ENCODE data around the gene ABTB2. TPM values are rescaled to one million over a fixed set of nuclear protein-coding genes. Genes with fewer than 3 reads are reported as not detected.
"Not testable (repeated sequence)": the region's sequence is repeated elsewhere in the genome, so short reads cannot be mapped to it uniquely, and the experiment has no call there.

ABTB2 gene
- total and polyA plus RNA-seq, 2 experiments from 2014 or later = 8.7 to 9.9 TPM

DNA sequence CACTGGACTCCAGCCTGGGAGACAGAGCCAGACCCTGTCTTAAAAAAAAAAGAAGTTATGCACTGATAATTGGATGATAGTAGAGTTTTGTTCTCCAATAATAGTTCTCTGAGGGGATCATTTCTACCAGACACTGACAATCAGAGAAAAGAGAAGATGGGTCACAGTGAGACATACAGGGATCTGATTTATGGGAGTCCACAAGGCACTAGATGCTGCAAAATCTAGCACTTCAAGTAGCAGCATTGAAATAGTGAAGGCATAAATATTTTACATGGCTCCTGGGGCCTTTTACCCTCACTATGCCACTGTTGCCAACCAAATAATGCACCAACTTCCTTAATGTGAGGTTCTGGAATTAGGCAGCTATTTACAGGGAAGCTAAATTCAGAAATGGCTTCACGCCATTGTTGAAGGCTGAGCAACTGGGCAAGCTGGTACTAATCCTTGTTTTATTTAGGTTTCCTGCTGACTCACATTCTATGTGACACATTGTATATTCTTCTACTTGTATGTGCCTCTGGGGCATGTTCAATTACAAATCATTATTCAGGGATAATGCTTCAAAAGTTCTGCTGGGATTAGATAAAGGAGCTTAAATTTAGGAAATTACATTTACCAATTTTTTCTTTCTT lies 38.2 kb upstream of the ABTB2 start:
- H2AFZ ChIP-seq = no peak overlapping the region
- H3K36me3 ChIP-seq (ENCODE audit: low read depth) = no peaks in the 10 kb centered on the region
- no peaks in the 10 kb centered on the region for H3K79me2 ChIP-seq (ENCODE audit: insufficient read depth)
- H4K20me1 ChIP-seq (ENCODE audit: insufficient read depth) = no peaks in the 10 kb centered on the region
- peaks cover 10% of the 10 kb centered on the region for H3K4me1 ChIP-seq (ENCODE audit: insufficient read depth)
- peak overlapping the region; percentile 25 for H3K4me2 ChIP-seq (ENCODE audit: unreplicated experiment)
- H3K27ac ChIP-seq = no peak overlapping the region
- peak; percentile 85 for DNase-seq
- H3K9ac ChIP-seq = no peak overlapping the region
- in situ Hi-C loops (cut with MboI) = loop anchor here (10.0 kb wide), 1 partner anchor 59 kb away; no protein-coding TSS in a partner anchor
- no peak overlapping the region for H3K4me3 ChIP-seq
- TF ChIP-seq EZH2phosphoT487 (IDR thresholded peaks at IDR 0.05; ENCODE audit: insufficient read depth, low read depth) = no peak
- TF ChIP-seq EZH2 (IDR thresholded peaks at IDR 0.05; ENCODE audit: insufficient read depth, poor library complexity, severe bottlenecking) = no peak
- no peaks in the 10 kb centered on the region for H3K9me3 ChIP-seq (ENCODE audit: low read depth)
- no peaks in the 10 kb centered on the region for H3K9me2 ChIP-seq (ENCODE audit: insufficient read depth)
- WGBS, 2 experiments (ENCODE audit: low coverage in 1 of 2, low lambda C conversion rate in 2 of 2, missing lambda C conversion rate in 2 of 2) = 8 to 13% methylated on average over 1 of the region's 1 CpG
- peaks cover 26% of the 10 kb centered on the region for H3K27me3 ChIP-seq (replicated peaks; ENCODE audit: insufficient read depth)
- peaks cover 15% of the 10 kb centered on the region; the same call in 1 of the 2 replicates for H3F3A ChIP-seq (ENCODE audit: insufficient read depth)

DNA sequence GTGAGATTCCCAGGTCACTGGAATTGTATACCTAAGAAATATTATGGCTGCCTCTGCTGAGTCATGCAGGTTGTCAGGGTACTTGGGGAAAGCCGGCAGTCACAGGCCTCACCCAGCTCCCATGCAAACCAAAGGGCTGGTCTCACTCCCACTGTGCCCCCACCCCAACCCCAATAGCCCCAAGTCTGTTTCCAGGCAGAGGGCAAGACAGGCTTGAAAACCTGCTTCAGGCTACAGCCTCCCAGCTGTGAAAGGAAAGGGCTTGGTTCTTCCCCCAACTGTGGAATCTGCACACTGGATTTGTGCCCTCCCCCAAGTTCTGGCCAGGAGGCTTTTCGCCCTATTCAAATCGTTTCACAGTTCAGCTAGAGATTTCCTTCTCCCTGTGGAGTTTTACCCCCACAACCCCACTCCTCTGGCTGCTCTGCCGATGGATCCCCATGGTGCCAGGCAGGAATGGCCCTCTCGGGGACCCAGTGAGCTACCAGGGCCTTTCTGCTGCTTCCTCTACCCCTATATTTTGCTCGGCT lies 37.0 kb upstream of the ABTB2 start:
- Histone ChIP-seq H3K4me1 (ENCODE audit: insufficient read depth) (peaks cover 10% of the 10 kb centered on the region), H4K20me1 (ENCODE audit: insufficient read depth) (no peaks in the 10 kb centered on the region), H3K4me2 (ENCODE audit: unreplicated experiment) (no peak overlapping the region), H3K4me3 (no peak overlapping the region), H3K9ac (no peak overlapping the region), H3K27me3 (replicated peaks; ENCODE audit: insufficient read depth) (peaks cover 36% of the 10 kb centered on the region), H3F3A (ENCODE audit: insufficient read depth) (peaks cover 15% of the 10 kb centered on the region; the same call in 1 of the 2 replicates), H3K27ac (no peak overlapping the region), H3K36me3 (ENCODE audit: low read depth) (no peaks in the 10 kb centered on the region), H2AFZ (no peak overlapping the region), H3K9me3 (ENCODE audit: low read depth) (no peaks in the 10 kb centered on the region), H3K79me2 (ENCODE audit: insufficient read depth) (no peaks in the 10 kb centered on the region), H3K9me2 (ENCODE audit: insufficient read depth) (no peaks in the 10 kb centered on the region)
- DNase-seq = no peak
- no peak for TF ChIP-seq EZH2phosphoT487 (IDR thresholded peaks at IDR 0.05; ENCODE audit: insufficient read depth, low read depth)
- WGBS, 2 experiments (ENCODE audit: low coverage in 1 of 2, low lambda C conversion rate in 2 of 2, missing lambda C conversion rate in 2 of 2) = 78 to 86% methylated on average over 6 of the region's 6 CpGs
- in situ Hi-C loops (cut with MboI) = loop anchor here (10.0 kb wide), 1 partner anchor 60 kb away; no protein-coding TSS in a partner anchor

- H3F3A ChIP-seq (ENCODE audit: insufficient read depth) = no peaks in the 10 kb centered on the region
- no peak overlapping the region for H3K4me3 ChIP-seq
- no peaks in the 10 kb centered on the region for H3K9me2 ChIP-seq (ENCODE audit: insufficient read depth)
- no peaks in the 10 kb centered on the region for H3K4me1 ChIP-seq (ENCODE audit: insufficient read depth)
- no peak overlapping the region for H3K4me2 ChIP-seq (ENCODE audit: unreplicated experiment)
- H3K9ac ChIP-seq = no peak overlapping the region
- H3K27ac ChIP-seq = no peak overlapping the region
- in situ Hi-C loops (cut with MboI) = no loop called here
- no peak overlapping the region for H2AFZ ChIP-seq
- 100% methylated on average over 1 of the region's 1 CpG for WGBS, 2 experiments (ENCODE audit: low coverage in 1 of 2, low lambda C conversion rate in 2 of 2, missing lambda C conversion rate in 2 of 2)
- peaks cover 56% of the 10 kb centered on the region for H3K27me3 ChIP-seq (replicated peaks; ENCODE audit: insufficient read depth)
- TF ChIP-seq EZH2phosphoT487 (IDR thresholded peaks at IDR 0.05; ENCODE audit: insufficient read depth, low read depth) (no peak), EZH2 (IDR thresholded peaks at IDR 0.05; ENCODE audit: insufficient read depth, poor library complexity, severe bottlenecking) (no peak)
- no peaks in the 10 kb centered on the region for H3K79me2 ChIP-seq (ENCODE audit: insufficient read depth)
- no peak for DNase-seq
- H3K9me3 ChIP-seq (ENCODE audit: low read depth) = no peaks in the 10 kb centered on the region
- no peaks in the 10 kb centered on the region for H4K20me1 ChIP-seq (ENCODE audit: insufficient read depth)
- no peaks in the 10 kb centered on the region for H3K36me3 ChIP-seq (ENCODE audit: low read depth)
Measured at GRCh38 chr11:34387653-34388052, 29.8 kb upstream of the ABTB2 start.

DNA sequence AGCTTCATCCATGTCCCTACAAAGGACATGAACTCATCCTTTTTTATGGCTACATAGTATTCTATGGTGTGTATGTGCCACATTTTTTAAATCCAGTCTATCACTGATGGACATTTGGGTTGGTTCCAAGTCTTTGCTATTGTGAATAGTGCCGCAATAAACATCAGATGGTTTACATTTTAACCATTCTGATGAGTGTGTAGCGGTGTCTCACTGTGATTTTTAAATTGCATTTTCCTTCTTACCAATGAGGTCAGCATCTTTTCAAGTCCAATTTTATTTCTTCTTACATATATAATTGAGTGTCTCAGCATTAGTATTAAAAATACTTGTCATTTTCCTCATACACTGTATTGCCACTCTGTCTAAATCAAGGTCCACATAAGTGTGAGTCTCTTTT lies 28.5 kb upstream of the ABTB2 start:
- H3K4me2 ChIP-seq (ENCODE audit: unreplicated experiment); H3K4me1 ChIP-seq (ENCODE audit: insufficient read depth); in situ Hi-C loops (cut with MboI); H3K79me2 ChIP-seq (ENCODE audit: insufficient read depth); H2AFZ ChIP-seq; H3K9me2 ChIP-seq (ENCODE audit: insufficient read depth); H3K36me3 ChIP-seq (ENCODE audit: low read depth); H3K9ac ChIP-seq; H3K9me3 ChIP-seq (ENCODE audit: low read depth); H3K4me3 ChIP-seq; H3F3A ChIP-seq (ENCODE audit: insufficient read depth); H3K27ac ChIP-seq; H4K20me1 ChIP-seq (ENCODE audit: insufficient read depth); DNase-seq: not testable (repeated sequence)
- H3K27me3 ChIP-seq (replicated peaks; ENCODE audit: insufficient read depth) = peaks cover 43% of the 10 kb centered on the region
- 72 to 84% methylated on average over 2 of the region's 2 CpGs for WGBS, 2 experiments (ENCODE audit: low coverage in 1 of 2, low lambda C conversion rate in 2 of 2, missing lambda C conversion rate in 2 of 2)

All from GM23248 (cell line).